ENCODE results near the gene CCR9.
A peak's percentile ranks its signal among the peaks of the same experiment; 100 is the strongest.
"Not testable (repeated sequence)": the region's sequence is repeated elsewhere in the genome, so short reads cannot be mapped to it uniquely, and the experiment has no call there.

The CCR9 gene, protein sequence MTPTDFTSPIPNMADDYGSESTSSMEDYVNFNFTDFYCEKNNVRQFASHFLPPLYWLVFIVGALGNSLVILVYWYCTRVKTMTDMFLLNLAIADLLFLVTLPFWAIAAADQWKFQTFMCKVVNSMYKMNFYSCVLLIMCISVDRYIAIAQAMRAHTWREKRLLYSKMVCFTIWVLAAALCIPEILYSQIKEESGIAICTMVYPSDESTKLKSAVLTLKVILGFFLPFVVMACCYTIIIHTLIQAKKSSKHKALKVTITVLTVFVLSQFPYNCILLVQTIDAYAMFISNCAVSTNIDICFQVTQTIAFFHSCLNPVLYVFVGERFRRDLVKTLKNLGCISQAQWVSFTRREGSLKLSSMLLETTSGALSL
- 0 to 2.0 (median 0) reads per million in 17 experiments for total RNA-seq

DNA sequence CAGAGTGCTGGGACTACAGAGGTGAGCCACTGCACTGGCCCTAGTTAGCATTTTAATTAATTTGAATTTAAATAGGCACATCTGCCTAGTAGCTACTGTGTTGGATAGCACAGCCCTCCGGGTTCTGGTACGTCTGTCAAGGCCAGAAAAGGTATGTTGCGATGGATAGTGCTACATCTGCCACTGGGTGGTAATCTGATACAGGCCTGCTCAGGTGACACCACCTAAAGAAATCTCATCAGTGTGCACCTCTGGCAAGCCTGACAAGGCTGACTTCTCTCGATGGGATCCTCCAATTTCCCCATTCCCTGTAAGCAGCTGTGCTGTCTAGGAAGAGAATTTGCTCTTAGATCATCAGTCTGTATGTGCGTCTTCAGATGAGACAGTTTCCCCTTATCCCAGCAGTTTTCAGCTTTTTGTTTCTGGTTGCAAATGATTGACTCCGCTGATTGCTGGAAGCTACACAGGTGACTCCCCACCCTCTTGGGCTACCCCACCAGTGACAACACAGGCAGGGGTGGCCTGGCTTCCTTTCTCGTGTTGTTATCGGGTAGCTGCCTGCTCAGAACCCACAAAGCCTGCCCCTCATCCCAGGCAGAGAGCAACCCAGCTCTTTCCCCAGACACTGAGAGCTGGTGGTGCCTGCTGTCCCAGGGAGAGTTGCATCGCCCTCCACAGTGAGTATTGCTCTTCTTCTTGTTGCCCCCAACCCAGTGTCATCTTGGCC, at the start of gene CCR9:
Gene CCR9, plus strand, starts transcription at position 565 of the 727 bp plus-strand sequence. CDS start 8,391 bp downstream, outside the sequence.
- DNase-seq, result no peak

DNA sequence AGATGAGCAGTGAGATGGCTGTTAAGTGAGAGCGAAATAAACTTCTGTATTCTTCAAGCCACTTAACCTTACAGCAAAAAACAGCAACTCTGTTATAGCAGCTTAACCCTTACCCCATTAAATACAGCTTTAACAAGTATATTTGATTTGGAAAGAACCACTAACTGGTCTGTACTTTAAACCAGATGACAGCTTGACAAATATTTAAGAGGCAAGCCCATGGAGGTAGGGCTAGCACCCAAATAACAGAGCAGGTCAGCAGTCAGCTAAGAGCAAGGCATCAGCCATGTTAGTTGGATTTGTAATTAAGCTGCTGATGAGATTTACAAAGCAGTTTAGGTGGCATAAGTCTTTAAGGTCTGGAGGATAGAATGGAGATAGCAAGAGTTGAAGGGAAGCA, 47.9 kb upstream of the CCR9 start:
- DNase-seq, result no peak

GRCh38 chr3:45841420-45841756, 45.0 kb upstream of the CCR9 start:
- DNase-seq, result peak; percentile 58 to 69 (median 61)

- DNase-seq, result peak; percentile 97 to 99 (median 98)
These were observed 44.4 kb upstream of the CCR9 start, which contains the start of gene LZTFL1 for GRCh38 chr3:45841757-45842491. Gene LZTFL1, minus strand, starts transcription at chr3:45842119. Its CDS starts 128 bp downstream, at chr3:45841991.

DNA sequence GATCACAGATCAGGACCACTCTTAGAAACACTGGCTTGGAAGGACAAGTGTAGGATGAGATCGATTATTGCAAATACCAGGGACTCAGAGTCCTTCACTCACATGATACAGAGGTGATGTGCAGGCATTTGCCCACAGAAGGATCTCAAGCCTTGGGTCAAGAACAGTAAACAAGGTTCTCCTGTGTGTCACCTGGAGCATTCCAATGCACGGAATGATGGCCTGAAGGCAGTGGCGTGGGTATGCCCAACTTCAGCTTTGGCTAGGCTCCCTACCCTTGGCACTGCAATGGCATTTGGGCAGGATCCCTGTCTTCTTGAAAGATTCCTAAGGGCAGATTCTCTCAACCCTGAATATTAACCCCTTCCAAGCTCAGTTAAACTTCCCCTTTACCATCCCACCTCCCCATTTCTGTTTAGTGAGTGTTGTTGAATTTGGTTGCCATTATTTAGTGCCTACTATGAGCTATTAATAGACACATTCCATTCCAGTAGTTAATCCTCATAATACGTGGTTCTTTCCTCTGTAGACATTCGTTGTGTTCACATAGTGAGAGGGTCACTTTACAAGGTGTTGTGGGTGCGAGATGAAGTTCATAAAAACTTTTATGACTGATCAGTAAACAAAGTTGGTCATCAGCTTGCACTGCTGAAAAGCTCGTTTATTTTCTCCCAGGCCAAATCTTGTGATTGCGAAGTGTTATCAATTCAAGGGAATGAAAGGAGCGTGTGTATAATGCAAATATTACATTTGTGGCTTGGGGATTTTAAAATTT, 43.3 kb upstream of the CCR9 start:
- DNase-seq, result no peak

DNA sequence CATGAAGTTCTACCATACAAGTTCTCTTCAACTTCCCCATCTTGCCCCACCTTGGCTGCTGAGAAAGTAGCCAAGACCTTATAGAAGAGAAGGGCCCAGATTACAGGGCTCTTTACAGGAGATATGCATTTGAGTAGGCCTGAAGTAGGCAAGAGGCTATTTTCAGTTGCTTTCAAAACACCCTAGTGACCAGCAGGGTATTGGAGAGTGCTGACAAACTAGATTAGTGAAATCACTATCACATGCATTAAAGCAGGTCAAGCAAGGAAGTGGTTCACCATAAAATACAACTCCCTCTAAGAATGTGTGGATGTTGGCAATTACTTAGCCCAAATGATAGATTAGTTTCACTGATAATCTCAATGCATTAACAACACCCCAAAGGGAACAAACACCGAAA, 41.7 kb upstream of the CCR9 start:
- DNase-seq, result peak in 2 of 4 experiments; percentile 3 to 20

- no peak for DNase-seq
These were observed 38.0 kb upstream of the CCR9 start for GRCh38 chr3:45848392-45848791.

DNA sequence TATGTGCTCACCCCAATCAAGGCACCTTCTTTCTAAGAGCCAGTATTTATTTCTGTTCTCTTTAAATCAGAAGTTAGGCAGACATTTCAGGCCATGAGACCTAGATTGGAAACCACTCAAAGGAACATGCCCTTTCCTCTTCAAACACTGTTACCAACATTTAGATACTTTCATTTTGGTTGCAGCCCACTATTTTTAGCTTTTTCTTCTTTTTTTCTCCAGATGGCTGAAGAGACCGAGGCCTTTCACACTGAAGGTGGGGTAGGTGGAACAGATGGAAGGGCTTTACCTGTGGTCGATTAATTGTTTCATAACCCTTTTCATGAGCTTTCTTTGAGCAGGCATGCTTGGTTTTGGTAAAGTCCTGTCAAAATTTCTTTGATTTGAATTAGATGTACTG, 33.5 kb upstream of the CCR9 start:
- DNase-seq, result no peak

- DNase-seq, result not testable (repeated sequence)
These were observed 30.0 kb upstream of the CCR9 start for GRCh38 chr3:45856323-45856722.

GRCh38 chr3:45857024-45857423, 29.3 kb upstream of the CCR9 start:
- not testable (repeated sequence) for DNase-seq

DNA sequence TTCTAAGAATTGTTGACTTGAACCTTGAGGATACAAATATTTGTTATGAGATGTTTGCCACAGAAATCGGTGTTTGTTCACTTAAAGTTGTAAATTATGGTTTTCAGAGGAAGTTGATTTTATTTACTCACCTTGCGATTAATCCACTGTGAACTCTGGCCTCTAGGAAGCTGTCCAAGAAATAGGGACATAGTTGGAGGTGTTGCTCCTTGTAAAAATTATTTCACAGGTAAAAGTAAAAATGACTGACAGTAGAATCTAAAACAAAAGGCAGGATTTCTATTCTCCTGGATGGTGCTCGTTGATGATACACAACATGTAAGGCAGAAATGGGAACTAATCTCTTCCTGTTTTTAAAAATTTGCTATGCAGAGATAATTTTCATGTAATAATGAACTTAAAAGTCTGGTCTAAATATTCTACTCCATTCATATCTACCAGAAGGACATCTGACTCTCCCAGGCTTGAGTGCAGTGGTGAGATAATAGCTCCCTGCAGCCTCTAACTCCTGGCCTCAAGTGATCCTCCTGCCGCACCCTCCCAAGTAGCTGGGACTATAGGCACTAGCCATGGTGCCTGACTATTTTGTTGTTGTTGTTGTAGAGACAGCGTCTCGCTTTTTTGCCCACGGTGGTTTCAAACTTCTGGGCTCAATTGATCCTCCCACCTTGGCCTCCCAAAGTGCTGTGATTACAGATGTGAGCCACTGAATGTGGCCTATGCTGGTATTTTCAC, 27.4 kb upstream of the CCR9 start:
- peak; percentile 3 to 47 (median 24) for DNase-seq

DNA sequence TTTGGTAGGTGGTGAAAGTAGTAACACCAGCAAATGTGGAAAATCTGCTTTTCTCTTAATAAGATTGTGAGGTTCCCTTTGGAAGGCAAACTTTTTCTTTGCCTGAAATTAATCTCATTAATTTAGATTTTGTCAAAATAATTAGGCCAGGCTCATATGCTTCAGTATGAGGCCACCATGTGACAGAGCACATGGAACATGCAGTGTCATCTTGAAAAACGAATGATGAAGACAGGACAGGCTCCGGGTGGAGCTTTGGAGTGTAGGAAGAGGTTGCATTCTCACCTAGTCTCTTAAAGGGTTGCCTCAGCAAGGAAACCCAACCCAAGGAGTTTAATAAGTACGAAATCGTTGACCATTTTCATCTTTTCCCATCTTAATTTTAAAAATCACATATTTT, 25.9 kb upstream of the CCR9 start:
- DNase-seq, result no peak

GRCh38 chr3:45861043-45861719, 25.2 kb upstream of the CCR9 start:
- no peak for DNase-seq

- DNase-seq, result no peak
These were observed 21.4 kb upstream of the CCR9 start for GRCh38 chr3:45864760-45865519.

DNA sequence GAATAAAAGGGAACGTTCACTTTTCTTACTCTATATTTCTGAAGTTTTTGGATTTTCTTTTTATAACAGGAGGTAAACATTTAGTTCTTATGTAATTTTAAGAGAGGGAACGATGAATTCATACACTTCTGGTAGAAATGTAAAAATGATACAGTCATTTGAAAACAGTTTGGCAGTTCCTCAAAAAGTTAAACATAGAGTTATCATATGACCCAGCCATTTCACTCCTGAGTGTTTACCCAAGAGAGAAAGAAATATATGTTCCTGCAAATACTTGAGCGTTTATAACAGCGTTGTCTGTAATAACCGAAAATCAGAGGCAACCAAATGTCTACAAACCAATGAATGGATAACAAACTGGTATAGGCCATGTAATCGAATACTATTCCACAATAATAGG, 20.8 kb upstream of the CCR9 start:
- peak in 2 of 4 experiments; percentile 41 to 51 for DNase-seq

- no peak for DNase-seq
These were observed 18.1 kb upstream of the CCR9 start for GRCh38 chr3:45868213-45868612.

DNA sequence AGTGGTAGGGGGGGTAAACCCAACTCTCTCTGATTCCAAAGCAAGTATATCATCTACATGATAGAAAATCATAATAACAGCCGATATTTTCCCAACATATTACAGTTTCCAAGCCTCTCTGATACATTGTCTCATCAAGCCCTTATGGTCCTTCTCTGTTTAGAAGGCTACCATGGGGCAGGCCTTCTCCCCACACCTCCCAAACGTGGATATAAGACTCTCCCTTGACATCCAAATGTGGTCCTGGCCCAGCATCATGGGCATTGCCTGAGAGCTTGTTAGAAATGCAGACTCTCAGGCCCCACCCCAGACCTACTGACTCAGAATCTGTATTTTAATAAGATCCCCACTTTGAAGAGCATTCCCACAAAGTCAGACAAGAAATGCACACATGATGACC, 17.7 kb upstream of the CCR9 start:
- DNase-seq, result no peak

- DNase-seq, result no peak
These were observed 16.7 kb upstream of the CCR9 start for GRCh38 chr3:45869638-45870037.

DNA sequence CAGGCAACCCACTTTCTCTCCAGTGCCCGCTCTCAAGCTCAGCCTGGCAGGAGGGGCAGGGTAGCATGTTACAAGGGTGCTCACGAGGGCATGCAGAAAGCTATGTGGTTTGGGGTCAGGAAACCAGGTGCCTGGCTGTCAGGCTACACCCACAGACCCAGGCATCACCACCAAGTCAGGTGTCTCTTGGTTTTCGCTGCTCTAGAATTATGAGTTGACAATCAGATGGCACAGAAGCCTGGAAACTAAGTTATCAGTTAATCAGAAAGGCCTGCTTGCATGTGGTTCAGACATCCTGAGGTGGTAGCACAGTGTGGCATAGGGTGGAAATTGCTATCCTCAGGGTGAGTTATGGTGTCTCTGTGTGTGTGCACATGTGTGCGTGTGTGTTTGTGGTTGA, 16.2 kb upstream of the CCR9 start:
- DNase-seq, result no peak

DNA sequence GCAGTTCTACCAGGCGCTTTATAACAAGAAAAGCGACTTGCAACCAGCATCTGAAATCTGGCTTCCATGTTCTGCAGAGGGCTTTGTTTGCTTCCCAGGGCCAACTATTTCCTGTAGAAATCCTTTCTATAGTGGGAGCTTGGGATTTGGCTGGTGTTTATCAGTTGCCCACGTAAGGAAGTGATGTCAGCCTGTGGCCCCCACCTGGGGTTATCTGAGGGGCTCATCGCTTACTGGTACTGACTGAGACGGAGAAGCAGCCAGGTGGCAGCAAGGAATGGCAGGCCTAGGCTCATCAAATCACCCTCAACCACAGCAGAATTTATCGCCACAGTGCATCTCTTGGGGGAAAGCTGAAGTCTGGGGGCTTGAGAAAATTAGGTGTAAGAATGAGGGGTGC, 14.6 kb upstream of the CCR9 start:
- no peak for DNase-seq

Measured in suppressor macrophage (primary cell).